Right lobe of liver (tissue), 6 donors: ENCODE results near the gene PARD6A. TPM values are rescaled to one million over a fixed set of nuclear protein-coding genes. Genes with fewer than 3 reads are reported as not detected.

Source experiments
- ATAC-seq, 4 donors: fragments of 200-7000 bp; cut with Tn5 transposase; one replicate each; pipeline ENCODE4 v1.9.1; 2020; ENCODE audit warnings: mild to moderate bottlenecking in 4 of 4, moderate library complexity in 4 of 4
- DNase-seq, 3 donors: peaks; one replicate each; pipeline ENCODE4 v3.0.0-alpha.2; 2020
- H3K27ac ChIP-seq, 3 donors: fragments of 200-600 bp; one replicate each; pipeline ENCODE4 v1.8.0; 2022
- H3K27me3 ChIP-seq, 2 donors: fragments of 200-600 bp; one replicate each; pipeline ENCODE4 v1.8.0; 2022
- H3K36me3 ChIP-seq, 4 donors: fragments of 200-600 bp; sonication (generic) in 1 of 4; one replicate each; pipeline versions ENCODE4 v1.5.1 to v1.8.0; 2017 to 2022; ENCODE audit warnings: control low read depth in 1 of 4
- H3K4me1 ChIP-seq, 4 donors: fragments of 200-600 bp; sonication (generic) in 1 of 4; one replicate each; pipeline versions ENCODE4 v1.5.1 to v1.8.0; 2017 to 2022; ENCODE audit warnings: control low read depth in 1 of 4
- H3K4me3 ChIP-seq, 3 donors: fragments of 200-600 bp; one replicate each; pipeline ENCODE4 v1.8.0; 2022
- H3K9me3 ChIP-seq, 4 donors: fragments of 200-600 bp; sonication (generic) in 1 of 4; one replicate each; pipeline versions ENCODE4 v1.5.1 to v1.8.0; 2017 to 2022; ENCODE audit warnings: control low read depth in 1 of 4
- POLR2A ChIP-seq: fragments of 450-650 bp; IDR thresholded peaks from one replicate; pipeline ENCODE4 v1.6.1; 2017; ENCODE audit warnings: antibody characterized with exemption, mild to moderate bottlenecking
- WGBS: methylation state at CpG from one replicate; pipeline ENCODE4 v1.1.6; 2018; ENCODE audit warnings: low coverage, low lambda C conversion rate; ENCODE audit not compliant: insufficient coverage; ENCODE audit errors: missing lambda C conversion rate; 5-methylcytosine and 5-hydroxymethylcytosine counted together
- intact Hi-C, 2 donors: fragments of 100-400 bp; cut with DNase I; formaldehyde crosslinking; loops; one replicate each; pipeline versions ENCODE4 v1.11.2 to v1.14.1; 2022
- total RNA-seq, 6 experiments: library from RNA; depleted of rRNA in 2 of 6; stranded (reverse); fragments of >200 nt in 2 of 6; fragmentation: NEBNext Ultra II Directional in 3 of 6; extraction: Animal tissue kit (Norgen Biotek cat#: 25700) in 3 of 6; gene quantifications; one replicate each; pipeline versions ENCODE4 v1.1.0 to v1.2.4, GENCODE V29; 2016 to 2023
- TF ChIP-seq, protein P1 (sequence below), 4 donors: fragments of 200-600 bp in 3 of 4; fragments of 450-650 bp in 1 of 4; IDR thresholded peaks; one replicate each; pipeline versions ENCODE4 v1.5.1 to v1.8.0; 2016 to 2022; ENCODE audit warnings: antibody characterized with exemption in 4 of 4, mild to moderate bottlenecking in 2 of 4
- donor health status: DM: no; HTN: yes; CAD: no.
- donor health status: DM: no; HTN: no; CAD: no.
- donor health status: DM: no; HTN: no; CAD: no.
- donor health status: DM: no; HTN: yes; CAD: no.
- donor health status: DM: no; HTN: yes; CAD: no.

Gene PARD6A
- total RNA-seq, 6 experiments from 2014 or later = 1.3 to 4.8 (median 2.6) TPM

DNA sequence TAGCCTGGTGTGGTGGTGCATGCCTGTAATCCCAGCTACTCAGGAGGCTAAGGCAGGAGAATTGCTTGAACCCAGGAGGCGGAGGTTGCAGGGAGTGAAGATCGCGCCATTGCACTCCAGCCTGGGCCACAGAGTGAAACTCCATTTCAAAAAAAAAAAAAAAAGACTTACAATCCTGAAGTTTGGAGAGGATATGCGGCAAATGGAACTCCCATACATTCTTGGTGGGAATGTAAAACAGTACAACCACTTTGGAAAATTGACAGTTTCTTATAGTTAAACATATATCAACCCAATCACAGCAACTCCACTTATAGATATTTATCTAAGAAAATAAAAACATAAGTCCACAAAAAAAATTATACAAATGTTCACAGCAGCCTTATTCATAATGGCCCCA lies 46.5 kb downstream of the PARD6A start:
- WGBS = 94% methylated on average over 4 of the region's 4 CpGs
- TF ChIP-seq, protein P1, sequence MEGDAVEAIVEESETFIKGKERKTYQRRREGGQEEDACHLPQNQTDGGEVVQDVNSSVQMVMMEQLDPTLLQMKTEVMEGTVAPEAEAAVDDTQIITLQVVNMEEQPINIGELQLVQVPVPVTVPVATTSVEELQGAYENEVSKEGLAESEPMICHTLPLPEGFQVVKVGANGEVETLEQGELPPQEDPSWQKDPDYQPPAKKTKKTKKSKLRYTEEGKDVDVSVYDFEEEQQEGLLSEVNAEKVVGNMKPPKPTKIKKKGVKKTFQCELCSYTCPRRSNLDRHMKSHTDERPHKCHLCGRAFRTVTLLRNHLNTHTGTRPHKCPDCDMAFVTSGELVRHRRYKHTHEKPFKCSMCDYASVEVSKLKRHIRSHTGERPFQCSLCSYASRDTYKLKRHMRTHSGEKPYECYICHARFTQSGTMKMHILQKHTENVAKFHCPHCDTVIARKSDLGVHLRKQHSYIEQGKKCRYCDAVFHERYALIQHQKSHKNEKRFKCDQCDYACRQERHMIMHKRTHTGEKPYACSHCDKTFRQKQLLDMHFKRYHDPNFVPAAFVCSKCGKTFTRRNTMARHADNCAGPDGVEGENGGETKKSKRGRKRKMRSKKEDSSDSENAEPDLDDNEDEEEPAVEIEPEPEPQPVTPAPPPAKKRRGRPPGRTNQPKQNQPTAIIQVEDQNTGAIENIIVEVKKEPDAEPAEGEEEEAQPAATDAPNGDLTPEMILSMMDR (IDR thresholded peaks at IDR 0.05) = no peak
- no peak for TF ChIP-seq POLR2A

GRCh38 chr16:67707790-67708189 lies 47.0 kb downstream of the PARD6A start:
- ATAC-seq = no peak

More for the DNA sequence above, 46.5 kb downstream of the PARD6A start:
- Histone ChIP-seq H3K9me3 (no peaks in the 10 kb centered on the region), H3K27ac (no peak overlapping the region), H3K4me3 (no peak overlapping the region), H3K27me3 (no peaks in the 10 kb centered on the region), H3K4me1 (peaks cover 0 to 22% (median 7%) of the 10 kb centered on the region in 4 donors), H3K36me3 (no peaks in the 10 kb centered on the region)
- intact Hi-C loops = no loop called here
- DNase-seq = peak in 1 of 3 donors; percentile 1
- ATAC-seq = no peak

DNA sequence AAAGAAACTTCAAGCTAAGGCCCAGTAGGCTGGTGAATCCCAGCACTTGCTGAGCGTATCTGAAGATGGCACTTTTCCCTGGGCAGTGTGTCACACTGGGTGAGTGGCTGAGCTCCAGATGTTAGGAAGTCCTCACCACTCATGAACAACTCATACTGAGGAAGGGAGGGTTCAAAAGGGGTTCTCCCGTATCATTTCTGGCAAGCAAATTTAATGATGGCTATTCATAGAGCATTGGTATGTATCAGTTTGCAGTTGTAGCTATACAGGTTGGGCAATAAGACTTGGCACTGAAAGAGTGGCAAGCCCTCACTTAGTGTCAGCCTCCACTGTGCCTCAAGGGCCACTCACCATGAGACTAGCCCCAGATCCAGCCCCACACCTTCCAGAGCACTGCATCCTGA lies 47.6 kb downstream of the PARD6A start:
- peak; percentile 56 to 73 (median 65) for ATAC-seq
- H3K27me3 ChIP-seq = no peaks in the 10 kb centered on the region
- H3K36me3 ChIP-seq = no peaks in the 10 kb centered on the region
- H3K27ac ChIP-seq = no peak overlapping the region
- intact Hi-C loops = no loop called here
- no peak overlapping the region for H3K4me3 ChIP-seq
- H3K4me1 ChIP-seq = peaks cover 0 to 23% (median 7%) of the 10 kb centered on the region in 4 donors
- DNase-seq = peak in 1 of 3 donors; percentile 12
- no peaks in the 10 kb centered on the region for H3K9me3 ChIP-seq
- no peak for TF ChIP-seq POLR2A
- TF ChIP-seq, protein P1 (IDR thresholded peaks at IDR 0.05) = no peak
- 57% methylated on average over 2 of the region's 2 CpGs for WGBS

More at GRCh38 chr16:67707790-67708189, 47.0 kb downstream of the PARD6A start:
- no peak for TF ChIP-seq POLR2A
- TF ChIP-seq, protein P1 (IDR thresholded peaks at IDR 0.05) = no peak
- H3K4me1 ChIP-seq = peaks cover 0 to 22% (median 7%) of the 10 kb centered on the region in 4 donors
- H3K27ac ChIP-seq = no peak overlapping the region
- no peaks in the 10 kb centered on the region for H3K36me3 ChIP-seq
- 97% methylated on average over 5 of the region's 5 CpGs for WGBS
- no peak overlapping the region for H3K4me3 ChIP-seq
- H3K9me3 ChIP-seq = no peaks in the 10 kb centered on the region
- peak in 1 of 3 donors; percentile 2 for DNase-seq
- intact Hi-C loops = no loop called here
- no peaks in the 10 kb centered on the region for H3K27me3 ChIP-seq

DNA sequence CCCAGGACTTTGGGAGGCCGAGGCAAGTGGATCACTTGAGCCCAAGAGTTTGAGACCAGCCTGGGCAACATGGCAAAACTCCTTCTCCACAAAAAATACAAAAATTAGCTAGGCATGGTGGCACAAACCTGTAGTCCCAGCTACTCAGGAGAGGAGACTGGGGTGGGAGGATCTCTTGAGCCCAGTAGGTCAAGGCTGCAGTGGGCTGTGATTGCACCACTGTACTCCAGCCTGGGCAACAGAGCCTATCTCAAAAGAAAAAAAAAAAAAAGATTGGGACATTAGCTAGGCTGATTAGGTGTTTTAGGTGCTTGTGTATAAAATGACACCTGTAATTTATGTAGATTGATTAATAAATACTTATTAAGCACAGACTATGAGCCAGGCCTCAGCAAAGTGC lies 48.3 kb downstream of the PARD6A start:
- ATAC-seq (peak in 3 of 4 donors; percentile 33 to 75 (median 61)), DNase-seq (peak in 1 of 3 donors; percentile 50)
- Histone ChIP-seq H3K27ac (peak overlapping the region in 1 of 3 donors; percentile 1), H3K36me3 (no peaks in the 10 kb centered on the region), H3K4me3 (no peak overlapping the region), H3K27me3 (no peaks in the 10 kb centered on the region), H3K9me3 (no peaks in the 10 kb centered on the region), H3K4me1 (peaks cover 0 to 30% (median 9%) of the 10 kb centered on the region in 4 donors)
- WGBS = 100% methylated on average over 1 of the region's 1 CpG
- intact Hi-C loops = no loop called here
- no peak for TF ChIP-seq POLR2A
- TF ChIP-seq, protein P1 (IDR thresholded peaks at IDR 0.05) = no peak

- Histone ChIP-seq H3K27me3 (no peaks in the 10 kb centered on the region), H3K36me3 (no peaks in the 10 kb centered on the region), H3K4me3 (no peak overlapping the region), H3K27ac (no peak overlapping the region), H3K4me1 (peaks cover 0 to 45% (median 14%) of the 10 kb centered on the region in 4 donors), H3K9me3 (no peaks in the 10 kb centered on the region)
- ATAC-seq (no peak), DNase-seq (no peak)
- intact Hi-C loops = no loop called here
- 90% methylated on average over 5 of the region's 6 CpGs for WGBS
- TF ChIP-seq, protein P1 (IDR thresholded peaks at IDR 0.05) = no peak
- TF ChIP-seq POLR2A = no peak
Measured at GRCh38 chr16:67710607-67711006, 49.8 kb downstream of the PARD6A start.
